ENCODE results near the gene AUTS2.

- TF ChIP-seq CTCF (IDR thresholded peaks at IDR 0.05) (no peak), POLR2A (IDR thresholded peaks at IDR 0.05) (no peak)
These were observed 1214.2 kb downstream of the AUTS2 start for GRCh38 chr7:70812511-70812910.

Measured in vagina (tissue), 2 donors.